Measurements from ENCODE around the gene TRIM33.
"Not testable (repeated sequence)": the region's sequence is repeated elsewhere in the genome, so short reads cannot be mapped to it uniquely, and the experiment has no call there.

The TRIM33 gene

GRCh38 chr1:114468047-114468446 is 43.0 kb downstream of the TRIM33 start:
- in situ Hi-C loops (cut with MboI; ENCODE audit: low sequenced_read_pairs): no loop called here

GRCh38 chr1:114467491-114467890 is 43.5 kb downstream of the TRIM33 start:
- in situ Hi-C loops (cut with MboI; ENCODE audit: low sequenced_read_pairs): no loop called here

- in situ Hi-C loops (cut with MboI; ENCODE audit: low sequenced_read_pairs): no loop called here
These were observed 44.5 kb downstream of the TRIM33 start for GRCh38 chr1:114466334-114467014.

GRCh38 chr1:114462963-114463362 is 48.0 kb downstream of the TRIM33 start:
- in situ Hi-C loops (cut with MboI; ENCODE audit: low sequenced_read_pairs): no loop called here

DNA sequence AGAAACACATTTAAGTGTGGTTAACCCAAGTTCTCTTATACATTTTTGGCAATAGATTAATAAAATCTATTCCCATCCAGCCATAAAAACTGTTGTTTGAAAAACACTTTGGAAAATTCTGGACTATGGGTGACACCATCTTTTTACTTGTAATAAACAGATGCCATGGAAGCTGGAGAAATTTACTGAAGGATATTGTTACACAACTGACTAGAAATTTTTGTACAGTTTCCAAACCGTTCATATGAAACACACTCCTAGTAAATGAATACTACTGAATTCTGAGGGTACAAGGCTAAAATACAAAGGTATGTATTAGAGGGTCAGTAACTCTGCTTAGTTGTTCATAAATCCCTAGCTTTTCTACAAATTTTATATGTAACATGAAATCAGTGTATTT is 48.7 kb downstream of the TRIM33 start:
- in situ Hi-C loops (cut with MboI; ENCODE audit: low sequenced_read_pairs): no loop called here

GRCh38 chr1:114458237-114458777 is 52.7 kb downstream of the TRIM33 start:
- in situ Hi-C loops (cut with MboI; ENCODE audit: low sequenced_read_pairs): no loop called here

DNA sequence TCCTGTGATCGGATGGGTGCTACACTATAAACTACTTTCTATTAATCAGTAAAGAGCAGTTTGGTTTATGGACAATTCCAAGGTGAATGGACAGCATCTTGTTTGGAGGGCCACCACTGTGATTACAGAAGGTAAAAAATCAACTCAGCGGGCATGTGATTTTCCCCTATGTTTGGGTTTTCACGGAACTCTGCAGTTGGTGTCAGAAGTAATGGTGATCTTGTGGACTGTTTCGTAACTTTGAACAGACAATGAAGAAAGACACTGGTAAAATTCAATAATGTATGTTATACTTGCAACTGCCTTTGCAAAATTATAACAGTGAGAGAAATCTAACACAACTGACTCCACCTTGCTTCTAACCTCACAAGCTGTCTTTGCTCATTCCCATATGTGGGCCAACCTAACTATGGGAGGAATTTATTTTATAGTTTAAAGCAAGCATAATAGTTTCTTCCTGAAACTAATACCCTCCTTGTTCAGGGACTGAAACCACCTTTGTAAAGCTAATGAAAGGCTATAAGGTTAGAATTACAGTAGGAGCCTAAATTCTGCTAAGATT is 53.2 kb downstream of the TRIM33 start:
- in situ Hi-C loops (cut with MboI; ENCODE audit: low sequenced_read_pairs): no loop called here

DNA sequence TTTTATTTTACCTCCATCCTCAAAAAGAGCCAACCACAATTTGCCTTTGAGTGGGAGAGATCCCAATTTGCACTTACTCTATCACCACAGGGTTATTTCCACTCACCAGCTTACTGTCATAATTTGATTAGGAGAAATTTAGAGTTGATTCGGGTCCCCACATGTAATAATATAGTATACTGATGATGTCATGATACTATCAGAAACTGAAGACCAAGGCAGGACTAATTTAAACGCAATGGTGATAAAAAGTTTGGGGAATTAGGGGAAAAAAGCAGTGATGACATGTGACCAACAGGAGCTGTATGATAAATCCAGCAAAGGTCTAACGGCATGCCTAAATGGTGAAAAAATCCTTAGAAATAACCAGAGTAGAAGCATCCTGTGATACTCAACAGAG is 54.4 kb downstream of the TRIM33 start:
- in situ Hi-C loops (cut with MboI; ENCODE audit: low sequenced_read_pairs): no loop called here

DNA sequence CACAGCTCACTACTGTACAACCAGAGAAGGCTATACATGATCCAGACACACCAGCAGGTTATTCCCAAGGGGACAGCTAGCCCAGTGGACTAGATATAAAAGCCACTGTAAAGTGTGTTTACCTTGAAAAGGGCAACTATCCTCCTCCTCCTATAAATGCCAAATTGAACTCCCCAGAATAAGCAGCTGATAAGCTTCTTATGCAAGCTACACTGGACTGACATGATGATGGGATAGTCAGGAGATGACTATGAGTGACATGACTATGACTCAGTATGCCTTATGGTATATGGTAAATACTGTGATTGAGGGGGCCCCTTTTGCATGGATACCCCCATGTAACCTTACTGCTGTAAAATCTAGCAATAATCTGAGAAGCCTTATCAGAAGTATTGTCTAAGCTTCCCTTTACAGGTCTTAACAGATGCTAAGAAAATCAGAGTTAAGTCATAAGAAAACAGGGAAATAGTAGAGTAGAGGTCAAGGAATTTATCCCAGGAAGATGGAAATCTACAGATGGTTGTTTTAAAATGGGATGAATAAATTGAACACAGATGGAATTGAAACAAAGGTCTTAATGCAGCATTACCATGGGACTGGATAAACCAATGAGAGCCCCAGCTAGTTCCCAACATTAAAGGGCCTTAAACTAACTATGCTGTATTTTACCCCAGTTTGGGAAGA is 55.8 kb downstream of the TRIM33 start:
- in situ Hi-C loops (cut with MboI; ENCODE audit: low sequenced_read_pairs): no loop called here

GRCh38 chr1:114454539-114454938 is 56.5 kb downstream of the TRIM33 start:
- in situ Hi-C loops (cut with MboI; ENCODE audit: low sequenced_read_pairs): no loop called here

GRCh38 chr1:114453361-114453784 is 57.6 kb downstream of the TRIM33 start:
- in situ Hi-C loops (cut with MboI; ENCODE audit: low sequenced_read_pairs): no loop called here

DNA sequence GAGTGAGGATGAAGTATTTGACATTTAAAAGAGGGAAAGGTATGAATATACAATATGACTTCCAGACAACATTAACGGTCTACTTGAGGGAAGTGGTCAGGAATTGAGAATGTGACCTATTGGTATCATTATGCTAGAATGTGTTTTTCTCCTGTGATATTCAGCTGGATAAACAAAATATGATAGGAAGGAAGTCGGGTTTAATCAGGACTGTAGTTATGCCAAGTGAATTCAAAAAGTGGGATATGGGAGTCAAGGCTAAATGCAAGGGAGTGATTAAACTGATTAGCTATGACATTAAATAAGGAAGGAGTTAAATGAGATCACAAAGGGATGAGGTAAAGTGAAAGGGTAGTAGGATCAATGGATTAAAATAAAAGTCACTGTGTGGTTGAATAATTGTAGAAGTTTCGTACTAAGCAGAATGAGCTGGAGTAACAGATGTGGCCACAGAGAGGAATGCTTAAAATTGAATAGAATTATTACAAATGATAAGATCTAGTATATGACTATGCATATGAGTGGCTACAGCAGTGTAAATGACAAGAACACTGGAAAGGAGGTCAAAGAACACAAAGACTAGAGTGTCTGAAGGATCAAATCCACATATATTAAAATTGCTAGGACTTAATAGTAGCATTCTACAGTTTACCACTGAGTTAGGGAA is 62.5 kb downstream of the TRIM33 start:
- in situ Hi-C loops (cut with MboI; ENCODE audit: low sequenced_read_pairs): no loop called here

DNA sequence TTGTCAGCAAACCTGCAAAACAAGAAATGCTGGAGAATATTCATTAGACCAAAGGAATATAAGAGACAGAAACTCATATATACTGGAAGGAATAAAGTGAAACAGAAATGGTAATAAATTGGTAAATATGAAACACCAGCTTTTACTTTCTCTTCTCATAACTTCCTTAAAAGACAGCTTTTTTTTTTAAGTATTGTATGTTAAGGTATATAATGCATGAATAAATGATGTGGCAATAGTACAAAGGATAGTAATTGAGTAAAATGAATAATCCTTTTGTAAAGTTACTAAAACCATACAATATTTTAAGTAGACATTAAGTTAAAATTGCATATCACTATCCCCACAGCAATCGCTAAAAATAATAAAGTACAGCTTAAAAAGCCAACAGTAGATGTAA is 64.8 kb downstream of the TRIM33 start:
- in situ Hi-C loops (cut with MboI; ENCODE audit: low sequenced_read_pairs): no loop called here

GRCh38 chr1:114443226-114443625 is 67.8 kb downstream of the TRIM33 start:
- in situ Hi-C loops (cut with MboI; ENCODE audit: low sequenced_read_pairs): not testable (repeated sequence)

DNA sequence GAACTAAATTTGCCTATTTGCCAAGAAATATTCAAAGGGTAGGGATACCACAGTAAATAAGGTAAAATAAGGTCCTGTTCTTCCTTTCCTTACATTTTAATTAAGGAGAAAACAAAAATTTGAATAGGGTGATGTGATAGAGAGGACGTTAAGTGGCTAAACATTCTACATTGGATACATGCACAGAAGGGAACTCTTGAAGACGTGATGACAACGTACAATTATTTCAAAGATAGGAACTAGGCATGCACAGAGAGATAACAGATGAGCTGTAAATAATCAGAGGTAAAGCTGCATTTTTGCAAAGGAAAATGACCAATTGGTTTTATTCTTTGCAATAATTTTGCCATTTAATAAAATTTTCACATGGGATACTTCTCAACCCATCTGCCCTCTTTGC is 69.7 kb downstream of the TRIM33 start:
- in situ Hi-C loops (cut with MboI; ENCODE audit: low sequenced_read_pairs): no loop called here

GRCh38 chr1:114439369-114439768 is 71.6 kb downstream of the TRIM33 start:
- in situ Hi-C loops (cut with MboI; ENCODE audit: low sequenced_read_pairs): no loop called here

- in situ Hi-C loops (cut with MboI; ENCODE audit: low sequenced_read_pairs): no loop called here
These were observed 73.2 kb downstream of the TRIM33 start for GRCh38 chr1:114437812-114438211.

DNA sequence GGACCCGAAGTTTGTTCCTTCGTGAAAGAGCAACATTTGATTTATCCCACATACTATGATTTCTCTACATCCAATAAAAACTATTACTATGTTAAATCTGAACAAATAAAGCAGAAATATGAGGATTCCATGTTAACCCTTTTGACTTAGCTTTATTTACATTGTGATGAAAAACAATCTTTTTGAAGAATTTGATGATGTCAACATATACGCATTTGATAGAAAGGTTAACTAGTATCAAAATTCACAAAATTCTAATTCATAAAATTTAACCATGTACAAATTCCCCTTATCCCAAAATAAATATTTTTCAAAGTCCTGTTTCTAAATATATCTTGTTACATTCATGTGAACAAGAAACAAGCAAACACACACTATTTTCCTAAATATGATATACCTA is 74.2 kb downstream of the TRIM33 start:
- in situ Hi-C loops (cut with MboI; ENCODE audit: low sequenced_read_pairs): no loop called here

- in situ Hi-C loops (cut with MboI; ENCODE audit: low sequenced_read_pairs): no loop called here
These were observed 75.8 kb downstream of the TRIM33 start for GRCh38 chr1:114435088-114435715.

- in situ Hi-C loops (cut with MboI; ENCODE audit: low sequenced_read_pairs): no loop called here
These were observed 80.0 kb downstream of the TRIM33 start for GRCh38 chr1:114431026-114431425.

Data from hTERT RPE-1 (cell line).